GM18520 (cell line): ENCODE measurements around the gene SPEG.

Source experiments
- ATAC-seq: cut with Tn5 transposase; IDR thresholded peaks from one replicate; pipeline ENCODE4 v1.9.1; 2021; ENCODE audit not compliant: unreplicated experiment

SPEG gene

GRCh38 chr2:219458996-219459395 lies 24.4 kb downstream of the SPEG start:
- ATAC-seq: no peak

GRCh38 chr2:219459460-219460311 lies 25.0 kb downstream of the SPEG start:
- ATAC-seq: peak; percentile 64

- ATAC-seq: no peak
These were observed 25.8 kb downstream of the SPEG start for GRCh38 chr2:219460424-219460926.

- ATAC-seq: no peak
These were observed 26.4 kb downstream of the SPEG start for GRCh38 chr2:219461047-219461514.

- no peak for ATAC-seq
These were observed 27.0 kb downstream of the SPEG start for GRCh38 chr2:219461669-219462068.

- ATAC-seq: no peak
These were observed 27.7 kb downstream of the SPEG start for GRCh38 chr2:219462349-219462748.

GRCh38 chr2:219464286-219465032 lies 29.8 kb downstream of the SPEG start:
- ATAC-seq: no peak

GRCh38 chr2:219465659-219466561 lies 31.3 kb downstream of the SPEG start:
- ATAC-seq: no peak

- no peak for ATAC-seq
These were observed 32.4 kb downstream of the SPEG start for GRCh38 chr2:219466816-219467735.

- no peak for ATAC-seq
These were observed 33.1 kb downstream of the SPEG start for GRCh38 chr2:219467736-219468075.

GRCh38 chr2:219468410-219469185 lies 34.0 kb downstream of the SPEG start:
- no peak for ATAC-seq

GRCh38 chr2:219469186-219469724 lies 34.6 kb downstream of the SPEG start:
- no peak for ATAC-seq

- no peak for ATAC-seq
These were observed 35.8 kb downstream of the SPEG start for GRCh38 chr2:219470429-219470828.

GRCh38 chr2:219471476-219472371 lies 37.1 kb downstream of the SPEG start:
- no peak for ATAC-seq

- ATAC-seq: no peak
These were observed 38.1 kb downstream of the SPEG start for GRCh38 chr2:219472629-219473187.

GRCh38 chr2:219473511-219473910 lies 38.9 kb downstream of the SPEG start:
- ATAC-seq: no peak

GRCh38 chr2:219474285-219475060 lies 39.8 kb downstream of the SPEG start:
- ATAC-seq: no peak
